HG03432 (cell line): Measurements from ENCODE around the gene NBR1.
"Not testable (repeated sequence)": the region's sequence is repeated elsewhere in the genome, so short reads cannot be mapped to it uniquely, and the experiment has no call there.

Source experiments
- ATAC-seq: cut with Tn5 transposase; IDR thresholded peaks from one replicate; pipeline ENCODE4 v1.9.1; 2021; ENCODE audit warnings: mild to moderate bottlenecking, moderate library complexity; ENCODE audit not compliant: unreplicated experiment

The NBR1 gene

GRCh38 chr17:43170766-43171585 lies at the start of gene NBR1:
Gene NBR1, plus strand, starts transcription at chr17:43171214. Its CDS starts 4,586 bp downstream, at chr17:43175800.
- peak; percentile 69 for ATAC-seq

GRCh38 chr17:43125133-43125966 lies 45.7 kb upstream of the NBR1 start, which contains the start of gene BRCA1:
Gene BRCA1, minus strand, starts transcription at chr17:43125364. Its CDS starts 1,268 bp downstream, at chr17:43124096.
- peak; percentile 97 for ATAC-seq

- ATAC-seq, result no peak
These were observed 44.8 kb upstream of the NBR1 start for GRCh38 chr17:43125967-43126910.

GRCh38 chr17:43126911-43127290 lies 44.1 kb upstream of the NBR1 start:
- ATAC-seq, result no peak

GRCh38 chr17:43127333-43127876 lies 43.6 kb upstream of the NBR1 start:
- not testable (repeated sequence) for ATAC-seq

- no peak for ATAC-seq
These were observed 41.4 kb upstream of the NBR1 start for GRCh38 chr17:43129671-43130010.

- ATAC-seq, result no peak
These were observed 38.9 kb upstream of the NBR1 start for GRCh38 chr17:43132117-43132516.

GRCh38 chr17:43133439-43133838 lies 37.6 kb upstream of the NBR1 start:
- not testable (repeated sequence) for ATAC-seq

GRCh38 chr17:43134774-43135453 lies 36.1 kb upstream of the NBR1 start:
- no peak for ATAC-seq

GRCh38 chr17:43135454-43135819 lies 35.6 kb upstream of the NBR1 start:
- ATAC-seq, result no peak

- ATAC-seq, result not testable (repeated sequence)
These were observed 34.4 kb upstream of the NBR1 start for GRCh38 chr17:43136574-43136973.

GRCh38 chr17:43138531-43138930 lies 32.5 kb upstream of the NBR1 start:
- not testable (repeated sequence) for ATAC-seq

GRCh38 chr17:43140396-43141332 lies 30.4 kb upstream of the NBR1 start:
- no peak for ATAC-seq

- ATAC-seq, result no peak
These were observed 28.9 kb upstream of the NBR1 start for GRCh38 chr17:43142153-43142552.

GRCh38 chr17:43143201-43143600 lies 27.8 kb upstream of the NBR1 start:
- ATAC-seq, result no peak

- no peak for ATAC-seq
These were observed 24.4 kb upstream of the NBR1 start for GRCh38 chr17:43146649-43147048.

GRCh38 chr17:43151880-43152456 lies 19.0 kb upstream of the NBR1 start:
- no peak for ATAC-seq

GRCh38 chr17:43153197-43153835 lies 17.7 kb upstream of the NBR1 start:
- not testable (repeated sequence) for ATAC-seq
